ENCODE data around the gene ANKS1A. TPM values are rescaled to one million over a fixed set of nuclear protein-coding genes. Genes with fewer than 3 reads are reported as not detected.

The ANKS1A gene
- total RNA-seq, 2 donors from 2014 or later: 34.9 to 36.4 TPM

DNA sequence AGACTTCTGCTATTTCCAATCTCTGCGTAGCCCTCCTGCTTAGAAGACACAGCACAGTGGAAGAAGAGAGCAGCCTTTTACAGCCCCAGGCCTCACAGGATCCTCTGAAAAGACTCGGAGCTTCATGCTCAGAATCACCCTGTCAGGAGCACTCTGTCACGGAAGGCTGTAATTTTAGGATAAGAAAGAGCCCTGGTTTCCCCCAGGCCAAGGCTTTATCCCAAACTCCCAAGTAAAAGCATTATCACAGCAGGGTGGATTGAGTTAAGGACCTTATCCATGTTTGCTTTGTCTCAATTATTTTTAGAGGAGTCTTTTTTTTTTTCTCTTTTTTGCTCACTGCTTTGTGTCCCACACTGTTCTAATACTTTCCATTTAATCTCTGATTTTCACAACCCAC, 39.2 kb downstream of the ANKS1A start:
- H3K36me3 ChIP-seq (ENCODE audit: control insufficient read depth, insufficient read depth, low read length): no peaks in the 10 kb centered on the region
- TF ChIP-seq, protein P1, sequence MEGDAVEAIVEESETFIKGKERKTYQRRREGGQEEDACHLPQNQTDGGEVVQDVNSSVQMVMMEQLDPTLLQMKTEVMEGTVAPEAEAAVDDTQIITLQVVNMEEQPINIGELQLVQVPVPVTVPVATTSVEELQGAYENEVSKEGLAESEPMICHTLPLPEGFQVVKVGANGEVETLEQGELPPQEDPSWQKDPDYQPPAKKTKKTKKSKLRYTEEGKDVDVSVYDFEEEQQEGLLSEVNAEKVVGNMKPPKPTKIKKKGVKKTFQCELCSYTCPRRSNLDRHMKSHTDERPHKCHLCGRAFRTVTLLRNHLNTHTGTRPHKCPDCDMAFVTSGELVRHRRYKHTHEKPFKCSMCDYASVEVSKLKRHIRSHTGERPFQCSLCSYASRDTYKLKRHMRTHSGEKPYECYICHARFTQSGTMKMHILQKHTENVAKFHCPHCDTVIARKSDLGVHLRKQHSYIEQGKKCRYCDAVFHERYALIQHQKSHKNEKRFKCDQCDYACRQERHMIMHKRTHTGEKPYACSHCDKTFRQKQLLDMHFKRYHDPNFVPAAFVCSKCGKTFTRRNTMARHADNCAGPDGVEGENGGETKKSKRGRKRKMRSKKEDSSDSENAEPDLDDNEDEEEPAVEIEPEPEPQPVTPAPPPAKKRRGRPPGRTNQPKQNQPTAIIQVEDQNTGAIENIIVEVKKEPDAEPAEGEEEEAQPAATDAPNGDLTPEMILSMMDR (conservative IDR thresholded peaks at IDR 0.05): no peak
- no peaks in the 10 kb centered on the region for H3K27me3 Mint-ChIP-seq (ENCODE audit: insufficient read depth)
- H3K36me3 Mint-ChIP-seq (ENCODE audit: low read depth): peaks cover 8% of the 10 kb centered on the region
- no peaks in the 10 kb centered on the region for H3K27me3 ChIP-seq (ENCODE audit: control insufficient read depth, insufficient read depth, low read length, poor library complexity, severe bottlenecking)
- H3K4me1 ChIP-seq (ENCODE audit: control insufficient read depth, insufficient read depth, low read length): peaks cover 11% of the 10 kb centered on the region
- peaks cover 33% of the 10 kb centered on the region for H3K4me1 Mint-ChIP-seq
- no peak overlapping the region for H3K27ac ChIP-seq (ENCODE audit: low read depth, low read length)
- H3K9me3 ChIP-seq (ENCODE audit: control insufficient read depth, low read length): no peaks in the 10 kb centered on the region
- no peak overlapping the region for H3K9ac ChIP-seq (ENCODE audit: extremely low read depth, low read length, poor library complexity, severe bottlenecking)
- H3K4me3 ChIP-seq (ENCODE audit: low read length): no peak overlapping the region
- no peak overlapping the region for H3K4me3 Mint-ChIP-seq
- no peak overlapping the region for H3K27ac Mint-ChIP-seq
- 53 to 59% methylated on average over 2 to 3 of the region's 3 CpGs for WGBS, 2 experiments (ENCODE audit: insufficient coverage in 1 of 2, insufficient read length in 1 of 2)
- DNase-seq: no peak
- no peaks in the 10 kb centered on the region for H3K9me3 Mint-ChIP-seq

DNA sequence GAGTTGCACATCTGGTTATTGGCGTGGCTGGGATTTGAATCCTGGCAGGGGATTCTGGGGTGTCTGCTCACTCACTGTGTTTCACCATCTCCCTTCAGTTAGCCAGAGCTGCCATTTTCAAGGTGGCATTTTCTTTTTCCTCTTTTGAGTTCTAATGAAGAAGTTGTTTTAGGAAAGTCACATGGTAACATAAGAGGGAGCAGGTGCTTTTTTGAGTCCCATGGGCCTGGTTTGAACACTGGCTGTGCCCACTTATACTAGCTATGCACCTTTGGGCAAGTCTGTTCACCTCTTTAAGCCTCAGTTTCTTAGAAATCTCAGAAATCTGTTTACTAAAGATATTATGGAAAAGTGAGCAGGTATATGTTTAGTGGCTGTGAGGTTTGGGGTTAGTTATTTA, 39.6 kb downstream of the ANKS1A start:
- TF ChIP-seq, protein P1 (conservative IDR thresholded peaks at IDR 0.05): no peak
- no peak for DNase-seq
- no peak overlapping the region for H3K27ac ChIP-seq (ENCODE audit: low read depth, low read length)
- H3K4me3 ChIP-seq (ENCODE audit: low read length): no peak overlapping the region
- Mint-ChIP-seq H3K4me3 (no peak overlapping the region), H3K27me3 (ENCODE audit: insufficient read depth) (no peaks in the 10 kb centered on the region), H3K4me1 (peaks cover 33% of the 10 kb centered on the region), H3K36me3 (ENCODE audit: low read depth) (peaks cover 8% of the 10 kb centered on the region), H3K9me3 (no peaks in the 10 kb centered on the region), H3K27ac (no peak overlapping the region)
- H3K4me1 ChIP-seq (ENCODE audit: control insufficient read depth, insufficient read depth, low read length): peaks cover 11% of the 10 kb centered on the region
- no peak overlapping the region for H3K9ac ChIP-seq (ENCODE audit: extremely low read depth, low read length, poor library complexity, severe bottlenecking)
- no peaks in the 10 kb centered on the region for H3K9me3 ChIP-seq (ENCODE audit: control insufficient read depth, low read length)
- H3K36me3 ChIP-seq (ENCODE audit: control insufficient read depth, insufficient read depth, low read length): no peaks in the 10 kb centered on the region
- H3K27me3 ChIP-seq (ENCODE audit: control insufficient read depth, insufficient read depth, low read length, poor library complexity, severe bottlenecking): no peaks in the 10 kb centered on the region
- WGBS, 2 experiments (ENCODE audit: insufficient coverage in 1 of 2, insufficient read length in 1 of 2): 91% methylated on average over 1 of the region's 1 CpG; no CpG with 5 or more reads in 1 of the 2 experiments

DNA sequence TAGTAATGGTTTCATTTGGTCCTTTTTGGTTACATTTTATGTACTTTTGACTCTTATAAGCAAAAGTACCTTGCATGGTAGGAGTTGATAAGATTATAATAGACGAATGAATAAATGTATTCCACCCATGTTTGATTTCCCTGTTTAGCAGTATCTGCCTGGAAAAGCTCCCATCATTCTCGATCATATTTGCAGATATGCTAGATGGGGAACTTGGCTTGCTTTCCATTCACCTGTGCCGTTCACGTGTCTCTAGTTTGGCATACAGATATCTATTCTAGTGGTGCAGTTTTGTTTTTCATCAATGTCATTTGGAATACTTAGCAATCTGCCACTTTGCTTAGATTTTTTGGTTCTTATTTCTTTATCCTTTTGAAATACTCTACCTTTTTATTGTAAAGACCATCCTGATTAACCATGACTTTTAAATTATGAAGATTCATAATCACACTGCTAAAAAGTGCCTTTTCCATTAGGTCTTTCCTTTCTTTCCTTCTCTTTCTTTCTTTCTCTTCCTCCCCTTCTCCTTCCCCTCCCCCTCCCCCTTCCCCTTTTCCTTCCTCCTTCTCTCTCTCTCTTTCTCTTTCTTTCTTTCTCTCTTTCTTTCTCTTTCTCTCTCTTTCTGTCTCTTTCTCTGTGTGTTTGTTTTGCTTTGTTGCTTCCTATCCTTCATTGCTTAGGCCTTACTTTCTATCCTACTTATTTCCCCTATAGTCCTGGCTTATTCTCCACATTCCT, 40.4 kb downstream of the ANKS1A start:
- no peaks in the 10 kb centered on the region for H3K9me3 Mint-ChIP-seq
- no peaks in the 10 kb centered on the region for H3K36me3 ChIP-seq (ENCODE audit: control insufficient read depth, insufficient read depth, low read length)
- H3K4me3 Mint-ChIP-seq: no peak overlapping the region
- H3K4me1 ChIP-seq (ENCODE audit: control insufficient read depth, insufficient read depth, low read length): peaks cover 11% of the 10 kb centered on the region
- H3K27ac ChIP-seq (ENCODE audit: low read depth, low read length): no peak overlapping the region
- no peak overlapping the region for H3K9ac ChIP-seq (ENCODE audit: extremely low read depth, low read length, poor library complexity, severe bottlenecking)
- 95 to 100% methylated on average over 3 to 4 of the region's 4 CpGs for WGBS, 2 experiments (ENCODE audit: insufficient coverage in 1 of 2, insufficient read length in 1 of 2)
- H3K36me3 Mint-ChIP-seq (ENCODE audit: low read depth): peaks cover 8% of the 10 kb centered on the region
- no peak for DNase-seq
- H3K9me3 ChIP-seq (ENCODE audit: control insufficient read depth, low read length): no peaks in the 10 kb centered on the region
- no peak overlapping the region for H3K27ac Mint-ChIP-seq
- no peaks in the 10 kb centered on the region for H3K27me3 Mint-ChIP-seq (ENCODE audit: insufficient read depth)
- H3K4me3 ChIP-seq (ENCODE audit: low read length): no peak overlapping the region
- no peaks in the 10 kb centered on the region for H3K27me3 ChIP-seq (ENCODE audit: control insufficient read depth, insufficient read depth, low read length, poor library complexity, severe bottlenecking)
- TF ChIP-seq, protein P1 (conservative IDR thresholded peaks at IDR 0.05): no peak
- H3K4me1 Mint-ChIP-seq: peaks cover 33% of the 10 kb centered on the region

All from endodermal cell (in vitro differentiated cells).